ENCODE measurements around the gene GRIK3.

GRIK3 gene

DNA sequence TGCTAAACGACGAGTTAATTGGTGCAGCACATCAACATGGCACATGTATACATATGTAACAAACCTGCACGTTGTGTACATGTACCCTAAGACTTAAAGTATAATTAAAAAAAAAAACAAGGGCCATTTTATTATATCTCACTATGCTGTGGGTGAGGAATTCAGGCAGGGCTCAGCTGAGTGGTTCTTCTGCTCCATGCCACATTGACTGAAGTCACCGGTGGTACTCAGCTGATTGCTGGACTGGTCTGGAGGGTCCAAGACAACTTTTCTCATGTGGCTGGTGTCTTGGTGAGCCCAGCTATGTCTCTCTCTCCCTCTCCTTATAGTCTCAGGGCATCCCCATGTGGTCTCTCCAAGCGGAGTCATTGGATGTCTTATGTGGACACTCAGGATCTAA lies 275.0 kb downstream of the GRIK3 start:
- DNase-seq (ENCODE audit: low read depth in 1 of 2, low spot score in 1 of 2), result no peak
- Histone ChIP-seq H3K27me3 (ENCODE audit: insufficient read depth, poor library complexity, severe bottlenecking) (no peaks in the 10 kb centered on the region), H3K4me3 (replicated peaks; ENCODE audit: insufficient read depth, low read length) (no peak overlapping the region), H3K27ac (replicated peaks) (no peak overlapping the region)
- TF ChIP-seq POLR2AphosphoS5 (IDR thresholded peaks at IDR 0.05; ENCODE audit: low read depth), result no peak
- no peak for TF ChIP-seq GABPA (IDR thresholded peaks at IDR 0.05; ENCODE audit: low read depth)
- TF ChIP-seq, protein P1, sequence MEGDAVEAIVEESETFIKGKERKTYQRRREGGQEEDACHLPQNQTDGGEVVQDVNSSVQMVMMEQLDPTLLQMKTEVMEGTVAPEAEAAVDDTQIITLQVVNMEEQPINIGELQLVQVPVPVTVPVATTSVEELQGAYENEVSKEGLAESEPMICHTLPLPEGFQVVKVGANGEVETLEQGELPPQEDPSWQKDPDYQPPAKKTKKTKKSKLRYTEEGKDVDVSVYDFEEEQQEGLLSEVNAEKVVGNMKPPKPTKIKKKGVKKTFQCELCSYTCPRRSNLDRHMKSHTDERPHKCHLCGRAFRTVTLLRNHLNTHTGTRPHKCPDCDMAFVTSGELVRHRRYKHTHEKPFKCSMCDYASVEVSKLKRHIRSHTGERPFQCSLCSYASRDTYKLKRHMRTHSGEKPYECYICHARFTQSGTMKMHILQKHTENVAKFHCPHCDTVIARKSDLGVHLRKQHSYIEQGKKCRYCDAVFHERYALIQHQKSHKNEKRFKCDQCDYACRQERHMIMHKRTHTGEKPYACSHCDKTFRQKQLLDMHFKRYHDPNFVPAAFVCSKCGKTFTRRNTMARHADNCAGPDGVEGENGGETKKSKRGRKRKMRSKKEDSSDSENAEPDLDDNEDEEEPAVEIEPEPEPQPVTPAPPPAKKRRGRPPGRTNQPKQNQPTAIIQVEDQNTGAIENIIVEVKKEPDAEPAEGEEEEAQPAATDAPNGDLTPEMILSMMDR (IDR thresholded peaks at IDR 0.05; ENCODE audit: insufficient read depth, low read length), result no peak
- no peak for TF ChIP-seq SPI1 (IDR thresholded peaks at IDR 0.05; ENCODE audit: borderline replicate concordance, low read depth)
- TF ChIP-seq, protein P2, sequence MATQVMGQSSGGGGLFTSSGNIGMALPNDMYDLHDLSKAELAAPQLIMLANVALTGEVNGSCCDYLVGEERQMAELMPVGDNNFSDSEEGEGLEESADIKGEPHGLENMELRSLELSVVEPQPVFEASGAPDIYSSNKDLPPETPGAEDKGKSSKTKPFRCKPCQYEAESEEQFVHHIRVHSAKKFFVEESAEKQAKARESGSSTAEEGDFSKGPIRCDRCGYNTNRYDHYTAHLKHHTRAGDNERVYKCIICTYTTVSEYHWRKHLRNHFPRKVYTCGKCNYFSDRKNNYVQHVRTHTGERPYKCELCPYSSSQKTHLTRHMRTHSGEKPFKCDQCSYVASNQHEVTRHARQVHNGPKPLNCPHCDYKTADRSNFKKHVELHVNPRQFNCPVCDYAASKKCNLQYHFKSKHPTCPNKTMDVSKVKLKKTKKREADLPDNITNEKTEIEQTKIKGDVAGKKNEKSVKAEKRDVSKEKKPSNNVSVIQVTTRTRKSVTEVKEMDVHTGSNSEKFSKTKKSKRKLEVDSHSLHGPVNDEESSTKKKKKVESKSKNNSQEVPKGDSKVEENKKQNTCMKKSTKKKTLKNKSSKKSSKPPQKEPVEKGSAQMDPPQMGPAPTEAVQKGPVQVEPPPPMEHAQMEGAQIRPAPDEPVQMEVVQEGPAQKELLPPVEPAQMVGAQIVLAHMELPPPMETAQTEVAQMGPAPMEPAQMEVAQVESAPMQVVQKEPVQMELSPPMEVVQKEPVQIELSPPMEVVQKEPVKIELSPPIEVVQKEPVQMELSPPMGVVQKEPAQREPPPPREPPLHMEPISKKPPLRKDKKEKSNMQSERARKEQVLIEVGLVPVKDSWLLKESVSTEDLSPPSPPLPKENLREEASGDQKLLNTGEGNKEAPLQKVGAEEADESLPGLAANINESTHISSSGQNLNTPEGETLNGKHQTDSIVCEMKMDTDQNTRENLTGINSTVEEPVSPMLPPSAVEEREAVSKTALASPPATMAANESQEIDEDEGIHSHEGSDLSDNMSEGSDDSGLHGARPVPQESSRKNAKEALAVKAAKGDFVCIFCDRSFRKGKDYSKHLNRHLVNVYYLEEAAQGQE (IDR thresholded peaks at IDR 0.05; ENCODE audit: insufficient replicate concordance, low read depth), result no peak

DNA sequence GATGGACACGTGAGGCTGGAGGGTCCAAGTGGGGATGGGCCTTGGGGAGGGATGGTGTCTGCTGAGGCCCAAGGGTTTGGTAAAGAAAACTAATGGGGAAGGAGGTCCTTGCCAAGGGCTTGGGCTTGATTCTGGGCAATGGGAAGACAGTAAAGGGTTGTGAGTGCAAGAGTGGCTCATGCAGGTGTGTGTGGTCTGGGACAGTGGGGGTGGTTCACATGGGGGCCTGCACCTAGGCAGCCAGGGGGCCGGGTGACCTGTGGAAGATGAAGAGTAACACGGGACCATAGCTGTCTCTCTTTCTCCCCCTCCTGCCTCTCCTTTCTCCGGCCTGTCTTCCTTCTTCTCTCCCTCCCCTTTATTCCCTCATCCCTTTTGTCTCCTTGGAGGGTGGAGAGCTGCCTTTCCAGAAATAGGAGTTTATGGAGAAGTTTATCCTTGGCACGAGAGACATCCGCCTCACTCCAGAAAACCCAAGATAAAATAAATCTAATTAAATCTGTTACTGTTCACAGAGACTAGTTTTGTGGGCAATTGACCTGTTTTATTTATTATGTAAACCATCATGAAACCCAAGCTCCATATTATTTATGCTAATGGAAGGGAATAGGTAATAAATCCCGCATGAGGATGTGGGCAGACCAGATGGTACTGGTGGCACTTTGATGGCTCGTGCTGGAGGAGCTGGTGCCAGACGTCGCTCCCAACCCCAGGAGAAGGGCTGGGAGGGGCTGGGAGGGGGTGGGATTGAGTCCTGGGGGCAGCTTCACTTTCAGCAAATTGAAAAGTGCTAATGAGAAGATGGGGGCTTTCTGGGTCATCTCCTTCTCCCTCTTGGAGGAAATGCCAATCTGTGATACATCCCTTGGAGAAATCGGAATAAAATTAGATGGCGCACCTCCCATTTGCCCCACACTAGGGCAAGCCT lies 278.7 kb downstream of the GRIK3 start:
- TF ChIP-seq, protein P1 (IDR thresholded peaks at IDR 0.05; ENCODE audit: insufficient read depth, low read length), result no peak
- TF ChIP-seq SPI1 (IDR thresholded peaks at IDR 0.05; ENCODE audit: borderline replicate concordance, low read depth) (no peak), POLR2AphosphoS5 (IDR thresholded peaks at IDR 0.05; ENCODE audit: low read depth) (no peak), GABPA (IDR thresholded peaks at IDR 0.05; ENCODE audit: low read depth) (no peak)
- TF ChIP-seq, protein P2 (IDR thresholded peaks at IDR 0.05; ENCODE audit: insufficient replicate concordance, low read depth), result no peak
- DNase-seq (ENCODE audit: low read depth in 1 of 2, low spot score in 1 of 2), result no peak
- Histone ChIP-seq H3K27me3 (ENCODE audit: insufficient read depth, poor library complexity, severe bottlenecking) (no peaks in the 10 kb centered on the region), H3K4me3 (replicated peaks; ENCODE audit: insufficient read depth, low read length) (no peak overlapping the region), H3K27ac (replicated peaks) (no peak overlapping the region)

DNA sequence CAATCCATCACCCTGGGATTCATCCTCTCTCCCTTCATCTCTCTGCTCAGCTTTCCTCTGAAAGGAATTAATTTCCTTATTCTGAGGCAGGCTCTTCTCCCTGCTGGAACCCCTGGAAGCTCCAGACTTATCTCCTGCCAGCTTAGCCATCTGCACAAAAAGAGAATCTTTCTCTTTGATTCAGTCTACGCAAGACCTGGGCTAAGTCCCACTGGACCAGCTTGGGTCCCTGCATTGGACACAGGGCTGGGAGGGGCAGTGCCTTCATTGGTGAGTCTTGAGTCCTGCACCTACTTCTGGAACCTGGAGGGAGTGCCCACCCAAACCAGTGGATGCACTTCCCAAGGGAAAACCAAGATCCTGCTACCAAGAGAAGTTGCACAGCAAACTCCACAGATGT lies 279.9 kb downstream of the GRIK3 start:
- Histone ChIP-seq H3K27me3 (ENCODE audit: insufficient read depth, poor library complexity, severe bottlenecking) (no peaks in the 10 kb centered on the region), H3K27ac (replicated peaks) (no peak overlapping the region), H3K4me3 (replicated peaks; ENCODE audit: insufficient read depth, low read length) (no peak overlapping the region)
- no peak for TF ChIP-seq GABPA (IDR thresholded peaks at IDR 0.05; ENCODE audit: low read depth)
- TF ChIP-seq, protein P1 (IDR thresholded peaks at IDR 0.05; ENCODE audit: insufficient read depth, low read length), result no peak
- no peak for TF ChIP-seq POLR2AphosphoS5 (IDR thresholded peaks at IDR 0.05; ENCODE audit: low read depth)
- TF ChIP-seq, protein P2 (IDR thresholded peaks at IDR 0.05; ENCODE audit: insufficient replicate concordance, low read depth), result no peak
- TF ChIP-seq SPI1 (IDR thresholded peaks at IDR 0.05; ENCODE audit: borderline replicate concordance, low read depth), result no peak
- DNase-seq (ENCODE audit: low read depth in 1 of 2, low spot score in 1 of 2), result no peak
